ENCODE measurements around the gene GTPBP1. TPM values are rescaled to one million over a fixed set of nuclear protein-coding genes. Genes with fewer than 3 reads are reported as not detected.

Gene GTPBP1
- total RNA-seq, 3 donors from 2014 or later (not counting 1 experiment from before 2014, with no cell fraction given) = 236 to 259 (median 249) TPM

DNA sequence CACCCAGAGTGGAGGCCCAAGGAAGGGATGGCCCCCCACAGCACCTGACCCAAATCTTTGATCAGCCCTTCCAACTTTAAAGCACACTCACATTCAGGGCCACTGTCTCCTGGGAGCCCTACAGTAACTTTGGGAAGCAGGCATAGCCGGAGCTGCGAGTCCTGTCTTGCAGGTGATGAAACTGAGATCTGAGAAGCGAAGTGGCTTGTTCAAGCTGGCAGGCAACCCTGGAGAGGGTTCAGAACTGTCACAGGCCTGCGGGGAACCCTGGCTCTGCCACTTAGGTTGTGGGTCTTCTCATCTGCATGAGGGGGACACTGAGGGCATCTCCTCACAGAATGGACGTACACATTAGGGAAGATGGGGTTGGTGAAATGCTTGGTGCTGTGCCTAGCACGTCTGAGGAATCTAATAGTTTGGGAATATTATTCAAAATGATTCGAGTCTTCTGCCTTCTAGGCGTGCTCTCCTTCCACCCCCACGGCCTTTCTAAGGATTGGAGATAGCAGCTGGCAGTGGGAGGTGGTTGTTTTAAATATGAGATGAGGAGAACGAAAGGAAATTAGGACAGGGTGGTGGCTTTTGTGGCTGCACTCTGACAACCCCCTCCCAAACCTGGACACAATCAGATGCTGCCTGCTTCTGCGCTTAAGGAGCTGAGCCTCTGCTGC, 68.9 kb downstream of the GTPBP1 start:
- TF ChIP-seq CTCF (IDR thresholded peaks at IDR 0.05) = no peak
- Histone ChIP-seq H3K4me3 (ENCODE audit: low read length) (no peak overlapping the region), H3K4me1 (ENCODE audit: control insufficient read depth, insufficient read depth, low read length) (peaks cover 10% of the 10 kb centered on the region), H3K9me3 (ENCODE audit: control insufficient read depth, insufficient read depth, low read length) (no peaks in the 10 kb centered on the region), H3K27ac (ENCODE audit: low read length) (no peak overlapping the region), H3K27me3 (ENCODE audit: control insufficient read depth, insufficient read depth, low read length) (no peaks in the 10 kb centered on the region), H3K36me3 (ENCODE audit: control insufficient read depth, insufficient read depth, low read length) (peaks cover 2% of the 10 kb centered on the region)
- Mint-ChIP-seq H3K36me3 (no peaks in the 10 kb centered on the region), H3K9me3 (no peaks in the 10 kb centered on the region), H3K4me1 (peaks cover 0 to 25% of the 10 kb centered on the region in 2 donors), H3K27me3 (ENCODE audit: low read depth in 2 of 2) (no peaks in the 10 kb centered on the region), H3K27ac (no peak overlapping the region), H3K4me3 (no peak overlapping the region)
- ATAC-seq (no peak), DNase-seq (no peak)
- intact Hi-C loops (cut with micrococcal nuclease) = no loop called here
- WGBS (ENCODE audit: insufficient coverage) = 74% methylated on average over 7 of the region's 11 CpGs

GRCh38 chr22:38775656-38776055, 69.9 kb downstream of the GTPBP1 start:
- Histone ChIP-seq H3K27me3 (ENCODE audit: control insufficient read depth, insufficient read depth, low read length) (no peaks in the 10 kb centered on the region), H3K27ac (ENCODE audit: low read length) (no peak overlapping the region), H3K4me3 (ENCODE audit: low read length) (no peak overlapping the region), H3K9me3 (ENCODE audit: control insufficient read depth, insufficient read depth, low read length) (no peaks in the 10 kb centered on the region), H3K36me3 (ENCODE audit: control insufficient read depth, insufficient read depth, low read length) (peaks cover 2% of the 10 kb centered on the region), H3K4me1 (ENCODE audit: control insufficient read depth, insufficient read depth, low read length) (peaks cover 10% of the 10 kb centered on the region)
- Mint-ChIP-seq H3K36me3 (no peaks in the 10 kb centered on the region), H3K4me3 (peak overlapping the region; percentile 9), H3K27ac (peak overlapping the region in 1 of 2 donors; percentile 83), H3K9me3 (no peaks in the 10 kb centered on the region), H3K4me1 (peaks cover 0 to 25% of the 10 kb centered on the region in 2 donors), H3K27me3 (ENCODE audit: low read depth in 2 of 2) (no peaks in the 10 kb centered on the region)
- intact Hi-C loops (cut with micrococcal nuclease) = no loop called here
- TF ChIP-seq CTCF (IDR thresholded peaks at IDR 0.05) = no peak
- DNase-seq (no peak), ATAC-seq (peak in 2 of 3 donors; percentile 34 to 36)
- 68% methylated on average over 13 of the region's 13 CpGs for WGBS (ENCODE audit: insufficient coverage)

- Histone ChIP-seq H3K4me1 (ENCODE audit: control insufficient read depth, insufficient read depth, low read length) (peaks cover 10% of the 10 kb centered on the region), H3K9me3 (ENCODE audit: control insufficient read depth, insufficient read depth, low read length) (no peaks in the 10 kb centered on the region), H3K36me3 (ENCODE audit: control insufficient read depth, insufficient read depth, low read length) (peaks cover 2% of the 10 kb centered on the region), H3K4me3 (ENCODE audit: low read length) (no peak overlapping the region), H3K27me3 (ENCODE audit: control insufficient read depth, insufficient read depth, low read length) (no peaks in the 10 kb centered on the region), H3K27ac (ENCODE audit: low read length) (no peak overlapping the region)
- ATAC-seq = no peak
- WGBS (ENCODE audit: insufficient coverage) = 74% methylated on average over 6 of the region's 6 CpGs
- no peaks in the 10 kb centered on the region for H3K9me3 Mint-ChIP-seq
- H3K4me1 Mint-ChIP-seq = peaks cover 0 to 25% of the 10 kb centered on the region in 2 donors
- H3K36me3 Mint-ChIP-seq = no peaks in the 10 kb centered on the region
- H3K27ac Mint-ChIP-seq = peak overlapping the region in 1 of 2 donors; percentile 83
- intact Hi-C loops (cut with micrococcal nuclease) = no loop called here
- H3K27me3 Mint-ChIP-seq (ENCODE audit: low read depth in 2 of 2) = no peaks in the 10 kb centered on the region
- DNase-seq = no peak
- no peak overlapping the region for H3K4me3 Mint-ChIP-seq
- no peak for TF ChIP-seq CTCF (IDR thresholded peaks at IDR 0.05)
Observed at GRCh38 chr22:38776086-38776485, 70.3 kb downstream of the GTPBP1 start.
